Stimulated activated CD8-positive, alpha-beta memory T cell treated with anti-CD3 and anti-CD28 coated beads, Interleukin-7, amount 100 ng/mL, for 1 hour (primary cell): ENCODE data around the gene MRTFA.
"Not testable (repeated sequence)": the region's sequence is repeated elsewhere in the genome, so short reads cannot be mapped to it uniquely, and the experiment has no call there.

Source experiments
- DNase-seq, 2 donors: peaks; one replicate each; pipeline ENCODE4 v3.0.0-alpha.2; 2020; ENCODE audit warnings: low read depth in 2 of 2

The MRTFA gene

GRCh38 chr22:40395607-40396006 is 240.9 kb downstream of the MRTFA start:
- DNase-seq = no peak

GRCh38 chr22:40394607-40395006 is 241.9 kb downstream of the MRTFA start:
- no peak for DNase-seq

GRCh38 chr22:40392618-40393017 is 243.9 kb downstream of the MRTFA start:
- no peak for DNase-seq

GRCh38 chr22:40391417-40391816 is 245.1 kb downstream of the MRTFA start:
- no peak for DNase-seq

GRCh38 chr22:40388231-40388630 is 248.3 kb downstream of the MRTFA start:
- DNase-seq = no peak

GRCh38 chr22:40387746-40388145 is 248.8 kb downstream of the MRTFA start:
- no peak for DNase-seq

GRCh38 chr22:40385036-40385782 is 251.3 kb downstream of the MRTFA start:
- no peak for DNase-seq

GRCh38 chr22:40383905-40384304 is 252.6 kb downstream of the MRTFA start:
- no peak for DNase-seq

- DNase-seq = no peak
Measured at GRCh38 chr22:40381461-40381860, 255.1 kb downstream of the MRTFA start.

GRCh38 chr22:40378448-40378847 is 258.1 kb downstream of the MRTFA start:
- DNase-seq = not testable (repeated sequence)

GRCh38 chr22:40377931-40378330 is 258.6 kb downstream of the MRTFA start:
- no peak for DNase-seq

- no peak for DNase-seq
Measured at GRCh38 chr22:40376149-40376548, 260.4 kb downstream of the MRTFA start.

GRCh38 chr22:40374567-40374966 is 262.0 kb downstream of the MRTFA start:
- no peak for DNase-seq

GRCh38 chr22:40368836-40369235 is 267.7 kb downstream of the MRTFA start:
- no peak for DNase-seq

GRCh38 chr22:40368016-40368415 is 268.5 kb downstream of the MRTFA start:
- no peak for DNase-seq

- no peak for DNase-seq
Measured at GRCh38 chr22:40367342-40367741, 269.2 kb downstream of the MRTFA start.

GRCh38 chr22:40366068-40366467 is 270.5 kb downstream of the MRTFA start:
- DNase-seq = no peak

- no peak for DNase-seq
Measured at GRCh38 chr22:40364431-40364830, 272.1 kb downstream of the MRTFA start.

GRCh38 chr22:40363059-40363458 is 273.5 kb downstream of the MRTFA start:
- no peak for DNase-seq

GRCh38 chr22:40361100-40361499 is 275.4 kb downstream of the MRTFA start:
- DNase-seq = no peak
